Astrocyte of the spinal cord (primary cell): ENCODE data around the gene DPH7.
"Not testable (repeated sequence)": the region's sequence is repeated elsewhere in the genome, so short reads cannot be mapped to it uniquely, and the experiment has no call there.

Source experiments
- DNase-seq: peaks from one replicate; pipeline ENCODE4 v3.0.0; 2011; ENCODE audit warnings: low read depth, low spot score
- H3K4me3 ChIP-seq: 2 replicates; pipeline ENCODE4 v1.5.1; 2011; ENCODE audit warnings: low read depth, mild to moderate bottlenecking, low read length, moderate library complexity
- in situ Hi-C: cut with HindIII; loops from 2 replicates; pipeline ENCODE4 v1.10.0; 2017; ENCODE audit warnings: low sequenced_read_pairs
- TF ChIP-seq, protein P1 (sequence below): IDR thresholded peaks from 2 replicates; pipeline ENCODE4 v1.5.1; 2012; ENCODE audit warnings: low read depth, mild to moderate bottlenecking, low read length, inconsistent platforms

Gene DPH7

DNA sequence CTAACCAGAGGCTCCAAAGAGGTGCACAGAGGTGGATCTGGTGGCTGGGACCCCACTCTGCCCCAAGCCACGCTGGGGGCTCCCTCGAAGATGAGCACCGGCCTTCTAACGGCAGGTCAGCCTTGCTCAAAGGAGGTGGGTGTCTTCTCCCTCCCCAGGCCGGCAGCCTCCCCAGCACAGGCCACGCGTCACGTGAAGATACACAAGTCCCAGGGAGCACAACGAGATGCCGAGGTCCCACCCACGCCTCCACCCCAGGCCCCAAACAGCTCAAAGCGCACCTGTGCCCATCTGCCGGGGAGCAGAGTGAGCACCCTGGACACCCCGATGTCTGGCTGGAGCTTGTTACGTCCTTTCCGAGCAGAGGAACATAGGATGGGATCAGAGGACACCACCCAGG is 40.7 kb downstream of the DPH7 start:
- in situ Hi-C loops = no loop called here
- TF ChIP-seq, protein P1, sequence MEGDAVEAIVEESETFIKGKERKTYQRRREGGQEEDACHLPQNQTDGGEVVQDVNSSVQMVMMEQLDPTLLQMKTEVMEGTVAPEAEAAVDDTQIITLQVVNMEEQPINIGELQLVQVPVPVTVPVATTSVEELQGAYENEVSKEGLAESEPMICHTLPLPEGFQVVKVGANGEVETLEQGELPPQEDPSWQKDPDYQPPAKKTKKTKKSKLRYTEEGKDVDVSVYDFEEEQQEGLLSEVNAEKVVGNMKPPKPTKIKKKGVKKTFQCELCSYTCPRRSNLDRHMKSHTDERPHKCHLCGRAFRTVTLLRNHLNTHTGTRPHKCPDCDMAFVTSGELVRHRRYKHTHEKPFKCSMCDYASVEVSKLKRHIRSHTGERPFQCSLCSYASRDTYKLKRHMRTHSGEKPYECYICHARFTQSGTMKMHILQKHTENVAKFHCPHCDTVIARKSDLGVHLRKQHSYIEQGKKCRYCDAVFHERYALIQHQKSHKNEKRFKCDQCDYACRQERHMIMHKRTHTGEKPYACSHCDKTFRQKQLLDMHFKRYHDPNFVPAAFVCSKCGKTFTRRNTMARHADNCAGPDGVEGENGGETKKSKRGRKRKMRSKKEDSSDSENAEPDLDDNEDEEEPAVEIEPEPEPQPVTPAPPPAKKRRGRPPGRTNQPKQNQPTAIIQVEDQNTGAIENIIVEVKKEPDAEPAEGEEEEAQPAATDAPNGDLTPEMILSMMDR = no peak
- no peak overlapping the region for H3K4me3 ChIP-seq
- no peak for DNase-seq

DNA sequence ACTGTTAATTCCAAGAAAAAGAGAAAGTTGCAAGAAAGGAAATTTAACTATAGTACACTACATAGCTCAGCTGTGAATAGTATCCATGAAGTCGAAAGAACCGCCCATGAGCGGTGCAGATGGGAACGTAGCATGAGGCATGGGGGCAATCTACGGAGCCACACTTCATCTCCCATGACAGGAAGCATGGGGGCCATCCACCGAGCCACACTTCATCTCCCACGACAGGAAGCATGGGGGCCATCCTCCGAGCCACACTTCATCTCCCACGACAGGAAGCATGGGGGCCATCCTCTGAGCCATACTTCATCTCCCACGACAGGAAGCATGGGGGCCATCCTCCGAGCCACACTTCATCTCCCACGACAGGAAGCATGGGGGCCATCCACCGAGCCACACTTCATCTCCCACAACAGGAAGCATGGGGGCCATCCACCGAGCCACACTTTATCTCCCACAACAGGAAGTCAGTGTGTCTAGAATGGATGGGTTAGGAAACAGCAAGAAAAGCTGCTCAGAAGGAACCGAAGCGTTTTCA is 42.1 kb downstream of the DPH7 start:
- H3K4me3 ChIP-seq, in situ Hi-C loops, DNase-seq: not testable (repeated sequence)

DNA sequence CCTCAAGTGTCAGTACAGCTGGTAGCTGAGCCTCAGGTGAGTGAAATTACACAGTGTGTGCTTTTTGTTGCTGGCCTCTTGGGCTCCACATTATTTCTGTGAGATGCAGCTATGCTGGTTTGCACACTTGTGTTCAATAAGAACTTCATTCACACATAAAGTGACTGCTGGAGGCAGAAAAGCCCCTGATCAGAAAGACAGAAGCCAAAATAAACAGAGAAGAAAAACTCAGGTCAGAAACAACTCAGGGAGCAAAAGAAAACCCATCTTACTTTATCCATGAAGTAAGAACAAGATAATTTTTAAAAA is 43.7 kb downstream of the DPH7 start:
- H3K4me3 ChIP-seq = no peak overlapping the region
- in situ Hi-C loops = no loop called here
- DNase-seq = no peak
- TF ChIP-seq, protein P1 = no peak

DNA sequence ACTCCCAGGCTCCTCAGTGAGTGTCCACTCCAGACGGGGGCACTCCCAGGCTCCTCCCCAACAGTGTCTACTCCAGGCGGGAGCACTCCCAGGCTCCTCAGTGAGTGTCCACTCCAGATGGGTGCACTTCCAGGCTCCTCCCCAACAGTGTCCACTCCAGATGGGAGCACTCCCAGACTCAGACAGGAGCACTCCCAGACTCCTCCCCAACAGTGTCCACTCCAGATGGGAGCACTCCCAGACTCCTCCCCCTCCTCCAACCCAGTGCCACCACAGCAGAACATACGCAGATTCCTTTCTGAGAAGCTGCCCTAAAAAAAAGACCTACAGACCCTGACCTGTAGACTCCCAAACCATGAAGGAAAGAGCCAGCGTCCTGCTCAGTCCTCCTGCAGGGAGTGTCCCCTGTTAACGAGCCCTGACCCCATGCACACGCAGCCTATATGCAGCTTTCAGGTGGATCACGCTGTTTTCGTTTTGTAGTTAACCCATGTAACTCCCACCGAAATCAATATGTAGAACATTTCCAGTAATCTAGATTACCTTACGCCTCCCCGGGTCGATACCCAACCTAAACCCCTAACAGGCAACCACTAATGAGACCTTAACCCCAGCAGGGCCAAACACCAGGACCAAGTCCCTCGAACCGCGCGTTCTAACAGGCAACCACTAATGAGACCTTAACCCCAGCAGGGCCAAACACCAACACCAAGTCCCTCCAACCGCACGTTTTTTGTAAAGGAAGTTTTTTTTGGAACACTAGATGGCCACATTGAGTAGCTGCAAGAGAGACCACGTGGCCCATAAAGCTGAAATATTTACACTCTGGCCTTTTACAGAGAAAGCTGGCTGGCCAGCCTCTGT is 44.2 kb downstream of the DPH7 start:
- no peak overlapping the region for H3K4me3 ChIP-seq
- peak; percentile 68 for DNase-seq
- in situ Hi-C loops = no loop called here
- TF ChIP-seq, protein P1 = peak; percentile 72

DNA sequence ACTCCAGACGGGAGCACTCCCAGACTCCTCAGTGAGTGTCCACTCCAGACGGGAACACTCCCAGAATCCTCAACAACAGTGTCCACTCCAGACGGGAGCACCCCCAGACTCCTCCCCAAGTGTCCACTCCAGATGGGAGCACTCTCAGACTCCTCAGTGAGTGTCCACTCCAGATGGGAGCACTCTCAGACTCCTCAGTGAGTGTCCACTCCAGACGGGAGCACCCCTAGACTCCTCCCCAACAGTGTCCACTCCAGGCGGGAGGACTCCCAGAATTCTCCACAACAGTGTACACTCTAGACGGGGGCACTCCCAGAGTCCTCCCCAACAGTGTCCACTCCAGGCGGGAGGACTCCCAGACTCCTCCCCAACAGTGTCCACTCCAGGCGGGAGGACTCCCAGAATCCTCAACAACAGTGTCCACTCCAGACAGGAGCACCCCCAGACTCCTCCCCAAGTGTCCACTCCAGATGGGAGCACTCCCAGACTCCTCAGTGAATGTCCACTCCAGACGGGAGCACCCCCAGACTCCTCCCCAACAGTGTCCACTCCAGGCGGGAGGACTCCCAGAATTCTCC is 45.7 kb downstream of the DPH7 start:
- in situ Hi-C loops, DNase-seq, H3K4me3 ChIP-seq: not testable (repeated sequence)

DNA sequence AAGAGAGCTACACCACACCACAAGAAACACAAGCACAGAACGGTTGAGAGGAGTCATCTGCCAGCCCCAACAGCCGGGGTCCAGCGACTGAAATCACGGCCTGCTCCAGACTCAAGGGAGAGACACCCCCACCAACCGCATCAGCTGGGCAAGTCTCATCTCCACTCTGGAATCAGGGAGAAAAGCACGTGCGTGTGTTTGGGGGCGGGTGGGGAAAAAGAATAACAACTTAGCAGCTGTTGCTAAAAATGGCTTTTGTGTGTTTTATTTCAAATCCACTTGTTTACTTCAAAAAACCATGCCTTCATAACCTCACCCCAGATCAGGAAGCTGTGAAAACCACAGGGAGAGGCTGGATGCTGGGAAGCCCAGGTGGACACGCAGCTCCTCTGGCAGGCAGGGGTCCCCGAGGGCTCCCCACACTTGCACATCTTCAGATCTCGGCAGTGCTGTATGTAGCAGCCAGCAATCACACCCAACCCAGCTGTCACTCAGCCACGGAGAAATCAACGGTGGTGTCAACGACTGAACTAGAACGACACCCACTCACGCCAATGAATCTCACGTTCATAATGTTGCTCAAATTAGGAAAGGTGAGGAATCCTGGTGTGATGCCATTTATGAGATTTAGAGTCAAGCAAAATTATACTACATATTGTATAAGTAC is 47.5 kb downstream of the DPH7 start:
- DNase-seq = no peak
- H3K4me3 ChIP-seq = no peak overlapping the region
- TF ChIP-seq, protein P1 = no peak
- in situ Hi-C loops = no loop called here

DNA sequence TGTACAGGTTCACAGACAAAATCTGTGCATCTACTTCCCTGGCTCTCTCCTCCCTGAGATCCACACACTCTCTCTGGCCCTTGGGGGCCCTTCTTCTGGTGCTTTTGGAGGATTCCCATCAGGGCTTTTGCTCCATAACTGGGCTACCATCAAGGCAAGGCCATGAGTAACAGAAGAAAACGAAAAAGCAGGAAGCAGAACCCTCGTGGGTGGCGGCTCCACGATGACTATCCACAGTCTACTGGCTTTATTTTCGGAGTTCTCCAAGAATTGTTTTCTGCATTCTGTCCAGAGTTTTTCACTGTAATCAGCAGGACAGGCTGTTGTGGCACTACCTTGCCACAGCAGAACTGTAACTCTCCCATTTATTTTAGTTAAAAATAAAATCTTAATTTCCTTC is 48.4 kb downstream of the DPH7 start:
- DNase-seq = no peak
- in situ Hi-C loops = no loop called here
- H3K4me3 ChIP-seq = no peak overlapping the region
- TF ChIP-seq, protein P1 = no peak
